Suppressor macrophage treated with lipopolysaccharide for 4 hours (primary cell): ENCODE data around the gene REN.

Experiments
- DNase-seq: peaks from one replicate; pipeline ENCODE4 v3.0.0-alpha.2; 2020

The REN gene

DNA sequence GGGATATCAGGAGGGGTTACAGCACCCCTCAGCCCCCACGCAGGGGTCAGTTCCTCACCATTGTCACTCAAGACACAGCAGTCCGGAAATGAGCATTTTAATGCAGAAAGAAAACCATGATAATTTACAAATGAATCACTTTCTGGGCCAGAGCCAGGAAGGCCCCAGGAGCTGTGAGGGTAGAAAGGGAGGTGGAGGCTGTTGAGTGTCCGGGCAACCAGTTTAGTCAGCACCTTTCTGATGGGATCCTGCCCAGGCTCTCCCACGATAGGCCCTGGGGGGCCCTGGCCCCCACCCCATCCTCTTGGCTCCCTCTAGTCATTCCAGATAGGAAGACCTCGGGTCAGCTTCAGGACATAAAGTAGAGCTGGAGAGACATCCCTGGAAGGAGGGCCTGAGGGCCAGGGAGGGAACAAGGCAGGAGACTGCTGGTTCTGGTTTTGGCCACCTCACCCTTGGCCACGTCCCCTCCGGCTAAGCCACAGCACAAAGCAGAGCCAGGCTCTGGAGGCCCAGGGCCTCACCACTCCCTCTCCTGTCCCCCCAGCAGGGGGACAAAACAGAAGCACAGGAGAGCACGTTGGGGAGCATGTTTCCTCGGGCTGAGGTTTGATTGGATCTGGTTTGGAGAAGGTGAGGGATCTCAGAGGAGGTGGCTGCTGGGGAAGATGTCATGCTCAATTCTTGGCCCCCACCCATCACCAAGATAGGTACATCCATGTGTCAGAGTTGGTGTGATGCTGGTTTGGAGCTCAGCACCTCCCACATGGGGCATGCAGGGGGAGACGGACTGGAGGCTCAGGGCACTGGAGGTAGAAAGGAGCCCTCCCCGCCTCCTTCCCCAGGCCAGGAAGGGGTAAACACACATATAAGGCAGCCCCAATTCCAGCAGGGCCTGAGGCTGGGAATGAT is 34.9 kb downstream of the REN start:
- no peak for DNase-seq

DNA sequence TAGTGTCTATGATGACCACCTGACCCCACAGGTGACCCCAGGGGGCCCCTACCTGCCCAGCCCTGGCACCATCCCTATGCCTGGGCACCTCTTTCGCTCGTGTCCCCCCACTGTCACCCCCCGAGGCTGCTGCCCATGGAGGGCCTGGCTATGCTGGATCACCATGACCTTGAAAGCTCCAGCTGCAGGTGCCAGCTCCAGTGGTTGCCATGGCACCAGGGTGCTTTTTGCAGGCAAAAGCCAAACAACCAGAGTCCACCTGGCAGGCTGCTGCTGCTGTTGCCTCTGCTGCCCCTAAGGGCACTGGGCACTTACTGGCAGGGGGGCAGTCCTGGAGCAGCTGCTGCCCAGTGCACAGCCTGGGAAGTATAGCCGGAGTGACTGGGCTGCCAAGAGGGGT is 36.0 kb downstream of the REN start:
- DNase-seq: no peak

DNA sequence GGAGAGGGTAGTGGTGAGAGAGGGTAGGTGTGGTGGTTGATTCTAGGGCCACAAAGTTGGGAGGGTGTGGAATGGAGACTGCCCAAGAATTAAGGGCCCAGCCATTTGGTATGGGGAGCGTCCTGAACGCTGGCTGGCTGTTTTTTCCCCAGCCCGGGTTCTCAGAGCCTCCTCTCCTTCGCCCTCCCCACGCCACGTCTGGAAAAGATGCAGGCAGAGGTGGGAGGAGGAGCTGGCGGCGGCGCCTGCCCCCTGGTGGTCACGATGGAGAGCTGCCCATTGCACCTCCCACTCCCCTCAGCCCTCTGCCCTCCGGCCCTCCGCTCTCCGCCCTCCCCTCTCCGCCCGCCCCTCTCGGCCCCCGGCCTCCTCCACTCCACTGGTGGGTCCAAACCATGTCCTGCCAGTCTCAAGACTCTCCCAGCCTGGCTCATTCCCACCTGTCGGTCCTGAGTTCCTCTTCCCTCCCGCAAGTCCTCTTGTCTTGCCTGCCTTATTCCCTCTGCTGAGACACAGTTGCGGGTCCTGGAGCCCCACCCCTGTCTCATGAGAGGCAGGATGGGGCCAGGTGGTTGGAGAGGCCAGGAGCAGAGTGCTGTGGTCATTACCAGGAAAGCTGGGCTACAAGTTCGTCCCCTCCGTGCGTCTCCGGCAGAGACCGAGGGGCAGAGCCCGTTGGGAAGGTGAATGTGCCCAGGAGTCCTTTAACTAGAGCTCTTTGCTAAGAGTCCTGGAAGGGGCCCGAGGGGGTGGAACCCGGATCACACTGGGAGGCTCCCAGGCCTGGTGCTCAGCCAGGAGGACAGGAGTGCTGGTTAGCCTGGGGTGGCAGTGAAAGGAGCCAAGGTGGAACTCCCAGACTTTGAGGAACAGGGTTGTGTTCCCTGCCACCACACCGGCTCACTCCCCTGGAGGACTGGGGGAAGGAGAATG is 36.9 kb downstream of the REN start:
- DNase-seq: peak; percentile 63

DNA sequence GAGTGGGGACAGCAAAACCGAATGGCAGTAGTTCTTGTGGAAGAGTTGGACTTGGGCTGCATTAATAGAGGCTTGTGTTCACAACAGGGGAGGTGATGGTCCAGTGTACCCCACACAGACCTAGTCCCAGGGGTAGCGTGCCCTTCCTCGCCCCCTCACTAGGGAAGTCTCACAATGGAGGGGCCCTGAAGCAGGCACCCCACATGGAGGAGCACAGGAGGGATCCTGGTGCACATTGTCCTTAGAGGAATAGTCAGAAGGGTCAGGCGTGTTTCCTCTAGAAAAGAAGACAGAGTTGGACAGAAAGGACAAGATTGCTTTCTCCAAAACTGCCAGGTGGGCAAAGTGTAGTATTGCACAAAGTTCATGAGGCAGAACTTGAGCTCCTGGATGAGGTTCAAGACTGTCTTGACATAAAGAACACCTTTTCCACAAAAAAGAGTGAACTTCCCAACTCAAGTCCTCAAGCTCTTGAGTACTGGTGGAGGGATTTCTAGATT is 37.6 kb downstream of the REN start:
- no peak for DNase-seq

DNA sequence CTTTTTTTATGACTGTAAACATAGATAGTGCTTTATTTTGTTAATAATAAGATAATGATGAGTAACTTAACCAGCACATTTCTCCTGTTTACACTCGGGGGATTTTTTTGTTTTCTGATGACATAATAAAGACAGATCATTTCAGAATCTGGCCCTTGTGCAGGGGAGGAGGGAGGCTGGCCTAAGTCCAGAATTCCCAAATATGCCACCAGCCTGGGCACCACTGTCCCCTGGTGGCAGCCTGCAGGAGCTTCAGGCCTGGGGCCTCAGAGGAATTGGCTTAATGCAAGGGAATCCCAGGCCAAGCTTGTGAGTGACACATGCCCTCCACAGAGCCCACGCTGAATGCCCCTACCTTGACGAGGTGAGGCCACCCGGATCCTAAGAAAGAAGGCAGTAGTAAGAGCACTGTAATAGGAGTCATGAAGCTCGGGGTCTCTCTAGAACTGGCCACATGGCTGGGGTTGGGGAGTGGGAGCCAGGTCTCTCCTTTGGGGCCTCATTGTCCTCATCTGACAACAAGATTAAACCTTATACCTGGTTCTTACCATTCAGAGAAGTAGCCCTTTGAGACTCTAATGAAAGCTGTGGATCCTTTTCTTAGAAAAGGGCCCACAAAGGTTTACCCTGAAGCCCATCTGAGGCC is 38.4 kb downstream of the REN start:
- peak; percentile 89 for DNase-seq

DNA sequence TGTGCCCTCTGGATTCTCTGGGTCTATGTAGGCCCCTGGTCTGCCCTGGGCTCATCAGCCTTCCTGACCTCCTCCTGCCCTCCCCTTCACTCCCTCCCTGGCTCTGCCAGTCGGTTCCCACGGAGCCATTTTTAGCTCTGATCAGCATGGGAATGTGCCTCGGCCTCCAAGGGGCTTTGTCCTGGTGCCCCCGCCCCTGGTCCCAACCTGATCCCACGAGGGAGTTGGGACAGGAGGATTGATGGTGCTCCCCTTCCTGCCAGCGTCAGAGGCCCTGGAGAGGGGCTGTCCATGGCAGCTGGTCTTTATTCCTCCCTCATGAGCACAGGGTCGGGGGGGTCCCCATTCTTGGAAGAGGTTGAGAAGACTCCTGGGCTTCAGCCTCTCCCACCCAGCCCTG is 39.2 kb downstream of the REN start:
- DNase-seq: no peak

DNA sequence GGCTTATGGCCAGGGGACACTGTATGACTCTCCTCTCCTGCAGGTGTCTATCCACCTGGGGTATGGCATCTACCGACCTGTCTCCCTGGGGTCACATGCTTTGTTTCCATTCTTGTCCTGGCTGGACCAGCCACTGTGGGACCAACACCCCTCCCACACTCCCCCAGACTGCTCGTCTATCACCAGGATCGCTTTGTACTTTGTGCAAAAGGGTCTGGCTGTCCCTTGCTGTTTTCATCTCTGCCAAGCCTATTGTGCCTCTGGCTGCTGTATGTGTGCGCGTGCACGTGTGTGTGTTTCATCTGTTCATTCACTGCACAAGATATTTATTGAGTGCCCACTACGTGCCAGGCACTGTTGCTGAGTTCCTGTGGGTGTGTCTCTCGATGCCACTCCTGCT is 39.8 kb downstream of the REN start:
- DNase-seq: no peak

DNA sequence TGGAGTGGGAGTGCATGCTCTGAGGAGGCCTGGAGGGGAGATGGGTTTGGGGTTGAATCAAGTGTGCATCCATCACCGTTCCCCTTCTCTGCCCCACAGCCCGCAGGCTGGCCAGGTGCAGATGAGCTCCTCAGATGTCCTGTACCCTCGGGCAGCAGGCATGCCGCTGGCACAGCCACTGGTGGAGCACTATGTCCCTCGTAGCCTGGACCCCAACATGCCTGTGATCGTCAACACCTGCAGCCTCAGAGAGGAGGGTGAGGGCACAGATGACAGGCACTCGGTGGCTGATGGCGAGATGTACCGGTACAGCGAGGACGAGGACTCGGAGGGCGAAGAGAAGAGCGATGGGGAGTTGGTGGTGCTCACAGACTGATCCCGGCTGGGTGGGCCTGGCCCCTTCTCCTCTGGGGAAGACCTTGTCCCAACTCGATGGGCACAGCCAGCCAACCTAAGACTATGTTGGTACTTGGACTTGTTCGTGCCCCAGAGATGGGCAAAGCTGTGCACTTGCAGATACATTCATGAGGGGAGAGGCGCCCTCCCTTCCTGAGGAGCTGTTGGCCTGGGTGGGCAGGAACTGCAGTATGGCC is 40.3 kb downstream of the REN start:
- no peak for DNase-seq

DNA sequence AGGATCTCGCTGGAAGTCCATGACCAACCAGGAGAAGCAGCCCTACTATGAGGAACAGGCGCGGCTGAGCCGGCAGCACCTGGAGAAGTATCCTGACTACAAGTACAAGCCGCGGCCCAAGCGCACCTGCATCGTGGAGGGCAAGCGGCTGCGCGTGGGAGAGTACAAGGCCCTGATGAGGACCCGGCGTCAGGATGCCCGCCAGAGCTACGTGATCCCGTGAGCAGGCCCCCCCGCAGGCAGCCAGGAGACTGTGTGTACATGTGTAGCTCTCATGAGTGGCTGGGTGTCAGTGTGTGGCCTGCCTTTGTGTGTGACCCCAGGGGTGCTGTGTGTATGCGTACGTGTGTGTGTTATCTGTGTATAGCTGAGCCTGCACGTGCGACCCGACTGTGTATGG is 41.5 kb downstream of the REN start:
- no peak for DNase-seq

DNA sequence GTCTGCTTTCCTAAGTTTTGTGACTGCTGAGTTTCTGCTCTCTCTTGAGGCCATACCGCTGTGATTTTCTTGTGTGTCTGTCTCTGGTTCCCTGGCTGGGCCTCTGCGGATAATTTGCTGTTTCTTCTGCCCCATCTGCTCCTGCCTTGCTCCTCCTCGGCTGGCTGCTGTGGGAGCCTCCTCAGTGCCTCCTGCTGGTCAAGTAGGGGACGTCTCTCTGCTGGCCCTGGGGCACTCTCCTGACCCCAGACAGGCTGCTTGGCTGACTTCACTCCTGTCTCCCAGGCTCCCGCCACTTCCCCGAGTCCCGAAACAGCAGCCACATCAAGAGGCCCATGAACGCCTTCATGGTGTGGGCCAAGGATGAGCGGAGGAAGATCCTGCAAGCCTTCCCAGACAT is 42.8 kb downstream of the REN start:
- DNase-seq: peak; percentile 32

DNA sequence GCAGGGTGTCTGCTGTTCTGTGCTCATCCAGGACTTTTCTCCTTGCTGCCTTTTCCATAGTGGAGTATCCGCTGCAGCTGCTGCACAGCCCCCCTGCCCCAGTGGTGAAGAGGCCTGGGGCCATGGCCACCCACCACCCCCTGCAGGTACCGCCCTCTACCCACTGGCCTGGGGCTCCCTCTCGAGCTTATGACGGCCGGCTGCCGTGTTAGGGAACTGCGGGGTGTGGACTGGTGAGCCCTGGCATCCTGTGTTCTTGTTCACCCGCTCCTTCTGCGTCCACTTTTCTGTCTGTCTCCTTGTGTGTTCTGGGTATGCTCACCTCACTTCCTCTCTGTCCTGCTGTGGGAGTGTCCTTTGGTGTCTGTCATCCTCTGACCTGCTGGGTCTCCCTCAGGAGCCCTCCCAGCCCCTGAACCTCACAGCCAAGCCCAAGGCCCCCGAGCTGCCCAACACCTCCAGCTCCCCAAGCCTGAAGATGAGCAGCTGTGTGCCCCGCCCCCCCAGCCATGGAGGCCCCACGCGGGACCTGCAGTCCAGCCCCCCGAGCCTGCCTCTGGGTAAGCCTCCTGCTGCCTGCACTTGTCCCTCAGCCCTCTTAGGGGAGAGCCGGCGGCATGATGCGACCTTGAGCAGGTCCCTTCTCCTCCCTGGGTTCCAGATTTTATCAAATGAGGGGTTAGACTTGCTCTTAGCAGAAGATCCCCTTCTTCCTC is 44.1 kb downstream of the REN start:
- no peak for DNase-seq

DNA sequence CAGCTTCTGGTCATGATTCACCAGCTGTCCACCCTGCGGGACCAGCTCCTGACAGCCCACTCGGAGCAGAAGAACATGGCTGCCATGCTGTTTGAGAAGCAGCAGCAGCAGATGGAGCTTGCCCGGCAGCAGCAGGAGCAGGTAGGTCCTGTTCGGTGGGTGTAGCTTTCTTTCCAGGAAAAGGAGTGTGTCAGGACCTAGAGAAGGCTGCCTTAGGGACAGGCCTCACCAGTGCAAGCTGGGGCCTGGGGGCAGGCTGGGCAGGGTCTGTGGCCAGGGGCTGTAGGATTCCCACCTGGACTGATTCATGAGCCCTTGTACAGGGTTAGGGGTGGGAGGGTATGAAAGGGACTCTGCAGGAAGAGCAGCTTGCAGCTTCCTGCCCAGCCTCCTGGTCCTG is 49.6 kb downstream of the REN start:
- DNase-seq: no peak

DNA sequence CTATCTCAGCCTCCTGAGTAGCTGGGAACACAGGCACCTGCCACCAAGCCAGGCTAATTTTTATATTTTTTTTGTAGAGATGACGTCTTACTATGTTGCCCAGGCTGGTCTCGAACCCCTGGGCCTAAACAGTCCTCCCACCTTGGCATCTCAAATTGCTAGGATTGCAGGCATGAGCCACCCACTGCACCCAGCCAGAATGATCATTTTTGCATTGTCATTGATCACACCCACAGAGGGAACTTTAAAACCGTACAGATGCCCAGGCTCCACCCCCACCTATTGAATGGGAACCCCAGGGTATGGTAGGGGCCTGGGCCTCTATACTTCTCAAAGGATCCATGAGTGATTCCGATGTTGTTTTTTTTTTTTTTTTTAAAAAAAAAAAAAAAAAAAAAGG is 51.0 kb downstream of the REN start:
- DNase-seq: peak; percentile 5

DNA sequence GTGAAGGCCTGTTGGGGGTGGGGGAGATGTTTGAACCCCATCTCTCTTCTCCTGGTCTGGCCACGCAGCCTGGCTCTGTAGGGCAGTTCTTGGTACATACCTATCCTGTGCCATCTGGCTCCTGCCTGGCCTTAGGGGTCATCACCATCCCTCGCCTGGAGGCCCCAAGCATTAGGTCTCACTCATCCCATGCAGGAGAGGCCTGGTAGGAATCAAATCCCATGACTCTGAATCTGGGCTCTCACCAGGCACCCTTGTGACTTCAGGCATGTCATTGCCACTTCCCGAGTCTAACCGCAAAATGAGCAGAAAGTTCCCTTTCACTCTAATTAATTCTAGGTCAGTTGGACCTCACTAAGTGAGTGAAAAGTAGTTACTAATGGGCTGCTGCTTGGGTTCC is 51.5 kb downstream of the REN start:
- peak; percentile 64 for DNase-seq

DNA sequence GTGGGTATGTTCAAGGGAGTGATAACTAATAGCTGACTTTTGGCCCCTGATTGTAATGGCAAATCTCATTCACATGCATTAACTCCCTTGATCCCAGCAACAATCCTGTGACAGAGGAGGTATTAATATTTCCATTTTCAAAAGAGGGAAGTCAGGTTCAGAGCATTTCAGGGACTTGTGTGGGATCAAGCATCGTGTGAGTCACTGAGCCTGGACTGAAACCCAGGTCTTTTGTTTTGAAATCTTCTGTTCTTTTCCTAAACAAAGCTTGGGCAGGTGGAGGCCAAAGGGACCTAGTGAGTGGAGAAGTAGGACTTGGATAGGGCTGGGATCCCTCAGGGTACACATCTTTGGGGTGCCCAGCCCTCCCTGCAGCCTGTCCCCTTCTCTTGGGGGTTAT is 52.2 kb downstream of the REN start:
- DNase-seq: peak; percentile 45

DNA sequence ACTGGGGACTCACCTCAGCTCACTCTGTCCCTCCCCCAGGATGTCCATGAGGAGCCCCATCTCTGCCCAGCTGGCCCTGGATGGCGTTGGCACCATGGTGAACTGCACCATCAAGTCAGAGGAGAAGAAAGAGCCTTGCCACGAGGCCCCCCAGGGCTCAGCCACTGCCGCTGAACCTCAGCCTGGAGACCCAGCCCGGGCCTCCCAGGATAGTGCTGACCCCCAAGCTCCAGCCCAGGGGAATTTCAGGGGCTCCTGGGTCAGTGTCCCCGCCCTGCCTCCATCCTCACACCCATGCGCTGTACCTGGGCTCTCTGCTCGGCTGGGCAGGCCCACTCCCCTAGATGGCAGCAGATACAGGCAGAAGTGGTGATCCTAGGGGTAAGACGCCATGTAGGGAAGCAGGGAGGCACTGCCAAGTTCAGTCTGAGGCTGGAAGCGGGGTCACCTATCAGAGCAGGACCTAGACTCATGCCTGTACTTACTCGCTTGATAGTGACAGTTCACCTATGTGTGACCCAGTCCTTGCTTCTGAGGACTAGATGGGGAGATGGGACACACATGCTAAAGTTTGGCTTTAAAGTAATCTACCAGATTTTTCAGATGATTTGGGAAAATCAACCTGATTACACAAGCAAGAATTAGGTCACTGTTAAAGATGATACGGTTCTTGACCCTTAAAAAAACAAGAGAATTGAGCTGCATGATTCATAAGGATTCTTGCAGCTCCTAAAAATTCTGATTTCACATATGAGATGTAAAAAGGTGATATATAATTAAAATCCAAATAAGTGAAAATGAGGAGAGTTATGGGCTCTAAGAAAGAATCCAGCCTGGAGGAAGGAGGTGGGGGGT is 53.0 kb downstream of the REN start:
- DNase-seq: no peak

DNA sequence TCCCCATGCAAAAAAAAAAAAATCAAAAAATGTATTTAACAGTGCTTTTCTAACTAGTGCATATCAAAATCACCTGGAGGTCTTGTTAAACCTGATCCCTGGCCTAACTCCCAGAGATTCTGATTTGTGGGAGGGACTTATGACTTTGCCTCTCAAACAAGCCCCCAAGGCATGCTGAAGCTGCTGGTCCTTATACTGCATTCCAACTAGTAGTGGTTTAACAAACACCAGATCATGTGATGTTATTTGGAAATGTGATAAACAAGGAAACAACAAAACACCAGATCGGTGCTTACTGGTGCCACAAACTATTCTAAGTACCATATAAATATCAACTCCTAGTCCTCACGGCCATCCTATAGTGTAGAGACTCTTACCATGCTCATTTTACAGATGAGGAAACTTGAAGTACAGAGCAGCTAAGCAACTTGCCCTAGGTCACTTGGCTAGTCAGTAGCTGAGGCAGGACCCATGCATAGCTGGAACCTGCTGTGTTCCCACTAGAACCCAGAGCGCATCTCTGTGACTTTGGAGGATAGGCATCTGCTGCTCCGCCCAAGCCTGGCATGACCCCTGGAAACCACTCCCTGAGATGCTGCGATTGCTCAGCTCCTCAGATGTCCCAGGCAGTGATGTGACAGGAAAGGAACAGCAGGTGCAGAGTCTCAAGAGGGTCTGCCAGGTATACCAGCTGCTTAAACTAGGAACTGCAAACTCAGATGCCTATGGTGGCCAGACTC is 55.1 kb downstream of the REN start:
- DNase-seq: no peak

DNA sequence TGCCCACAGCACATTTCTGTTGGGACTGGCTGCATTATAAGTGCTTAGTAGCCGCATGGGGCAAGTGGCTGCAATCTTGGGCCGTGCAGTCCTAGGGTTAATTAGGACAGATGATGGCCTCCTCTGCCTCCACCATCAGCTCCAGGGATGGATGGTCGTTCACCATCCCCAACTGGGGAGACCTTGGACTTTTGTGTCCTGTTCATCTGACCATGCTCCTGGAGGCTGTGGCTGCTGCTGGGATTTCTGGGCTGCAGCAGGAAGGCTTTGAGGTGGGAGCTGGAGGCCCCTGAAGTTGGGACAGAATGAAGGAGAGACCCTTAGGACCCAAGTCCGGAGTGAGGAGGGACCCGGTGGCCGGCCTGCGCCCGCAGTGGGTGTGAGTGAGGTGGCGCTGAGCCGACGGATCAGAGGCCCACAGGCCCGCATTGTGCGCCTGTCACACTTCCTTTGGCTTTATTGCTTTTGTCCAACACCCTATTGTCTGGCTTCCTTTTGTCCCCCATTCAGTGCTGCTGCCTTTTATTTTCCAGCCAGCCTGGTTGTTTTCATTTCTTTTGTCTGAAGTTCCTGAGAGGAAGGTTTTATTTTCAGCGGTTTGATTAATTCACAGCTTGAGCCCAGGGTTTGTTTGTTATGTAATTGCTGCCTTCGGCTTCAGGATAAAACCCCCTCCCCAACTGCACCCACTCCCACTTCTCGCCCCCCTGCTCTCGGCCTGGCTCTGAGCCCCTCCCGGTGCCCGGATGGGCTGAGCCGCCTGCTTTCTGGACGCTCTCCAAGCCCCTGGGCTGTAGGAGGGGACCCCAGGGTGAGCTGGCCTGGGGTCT is 57.6 kb downstream of the REN start:
- DNase-seq: no peak

DNA sequence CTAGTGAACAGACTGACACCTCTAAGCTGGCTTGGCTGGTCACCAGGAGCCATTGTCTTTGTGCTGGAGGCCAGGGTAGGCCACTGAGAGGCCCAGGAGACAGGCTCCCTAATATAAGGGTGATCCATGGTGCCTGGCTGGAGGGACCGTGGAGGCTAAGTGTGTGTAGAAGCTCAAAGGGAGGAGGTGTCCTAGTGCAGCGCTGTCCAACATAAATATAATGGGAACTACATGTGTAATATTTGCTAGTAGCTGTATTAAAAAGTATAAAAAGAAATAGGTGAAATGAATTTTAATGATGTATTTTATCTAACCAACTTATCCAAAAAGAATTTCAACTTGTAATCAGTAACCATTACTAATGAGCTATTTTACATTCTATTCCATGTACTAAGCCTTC is 58.2 kb downstream of the REN start:
- DNase-seq: no peak
